GM18502 (cell line): ENCODE measurements around the gene STMN1.
A peak's percentile ranks its signal among the peaks of the same experiment; 100 is the strongest.

Experiments
- ATAC-seq: cut with Tn5 transposase; IDR thresholded peaks from one replicate; pipeline ENCODE4 v1.9.1; 2021; ENCODE audit warnings: mild to moderate bottlenecking; ENCODE audit not compliant: unreplicated experiment, poor library complexity

Gene STMN1

DNA sequence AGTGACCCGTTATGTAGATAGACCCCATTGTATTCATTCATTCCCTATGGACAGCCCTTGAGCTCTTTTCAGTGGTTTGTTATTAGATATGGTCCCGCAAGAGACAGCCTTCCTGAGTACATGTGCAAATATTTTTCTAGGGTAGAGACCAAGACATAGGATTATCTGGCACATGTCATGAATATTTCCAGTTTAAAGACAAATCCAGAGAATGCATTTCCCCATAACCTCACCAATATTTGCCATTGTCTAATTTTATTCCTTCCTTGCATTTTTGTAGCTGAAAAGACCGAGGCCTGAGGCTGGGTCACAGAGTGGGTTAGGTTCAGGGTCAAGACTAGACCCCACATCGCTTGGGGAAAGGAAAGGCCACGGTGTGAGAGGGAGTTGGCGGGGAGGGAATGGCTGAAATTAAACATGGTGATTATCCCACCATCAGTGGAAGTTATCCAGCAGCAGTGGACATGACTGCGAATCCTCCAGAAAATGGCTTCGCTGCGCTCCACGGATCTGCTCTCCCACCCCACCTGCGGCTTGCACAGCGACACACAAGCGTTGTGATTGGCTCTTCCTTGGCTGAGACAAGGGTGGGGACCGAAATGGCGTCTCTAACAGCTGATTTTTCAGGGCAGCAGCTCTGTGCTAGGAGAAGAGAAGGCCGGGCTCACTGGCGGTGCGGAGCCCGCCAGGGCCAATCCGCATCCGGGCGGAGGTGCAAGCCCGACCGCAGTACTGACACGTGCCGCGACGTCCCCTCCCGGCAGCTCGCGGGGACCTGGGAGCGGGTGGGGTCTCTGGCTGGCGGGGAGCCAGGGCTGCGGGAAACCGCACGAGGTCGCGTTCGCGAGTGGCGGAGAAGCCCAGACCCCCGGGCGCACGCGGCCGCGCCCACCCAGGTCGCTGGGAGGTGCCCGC, 16.1 kb upstream of the STMN1 start:
- ATAC-seq: no peak

DNA sequence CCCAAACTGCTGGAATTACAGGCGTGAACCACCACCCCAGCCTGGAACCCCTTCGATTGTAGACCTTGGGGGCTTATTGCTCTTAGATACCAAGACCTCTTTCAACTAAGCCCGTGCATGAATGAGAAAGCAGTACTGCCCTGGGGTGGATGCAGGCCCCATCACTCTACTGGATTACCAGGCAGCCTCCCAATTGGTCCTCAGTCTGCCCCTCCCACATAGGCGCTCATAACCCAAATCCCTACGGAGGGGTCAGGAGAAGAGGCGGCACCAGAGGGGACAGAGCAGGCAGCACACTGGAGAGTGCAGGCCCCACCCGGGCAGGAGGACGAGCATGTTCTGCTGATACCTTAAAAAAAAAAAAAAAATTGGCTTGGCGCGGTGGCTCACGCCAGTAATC, 12.4 kb upstream of the STMN1 start:
- ATAC-seq: no peak

DNA sequence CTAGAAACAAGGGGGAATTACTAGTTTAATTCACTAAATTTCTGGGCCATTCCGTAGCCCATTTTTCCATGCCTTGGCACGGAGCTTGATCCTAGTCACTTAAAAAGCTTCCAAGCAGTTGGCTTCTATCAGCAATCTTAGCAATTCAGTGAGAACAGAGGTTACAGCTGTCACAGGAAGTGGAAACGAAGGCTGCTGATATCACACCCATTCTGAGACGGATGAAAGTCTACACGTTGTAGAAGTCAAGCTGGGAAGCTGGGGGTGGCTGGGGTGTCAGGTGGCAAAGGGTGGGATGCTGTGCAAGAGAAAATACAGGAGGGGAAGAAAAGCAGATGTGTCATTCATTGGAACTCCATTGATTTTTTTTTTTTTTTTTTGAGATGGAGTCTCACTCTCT, 11.8 kb upstream of the STMN1 start:
- no peak for ATAC-seq

DNA sequence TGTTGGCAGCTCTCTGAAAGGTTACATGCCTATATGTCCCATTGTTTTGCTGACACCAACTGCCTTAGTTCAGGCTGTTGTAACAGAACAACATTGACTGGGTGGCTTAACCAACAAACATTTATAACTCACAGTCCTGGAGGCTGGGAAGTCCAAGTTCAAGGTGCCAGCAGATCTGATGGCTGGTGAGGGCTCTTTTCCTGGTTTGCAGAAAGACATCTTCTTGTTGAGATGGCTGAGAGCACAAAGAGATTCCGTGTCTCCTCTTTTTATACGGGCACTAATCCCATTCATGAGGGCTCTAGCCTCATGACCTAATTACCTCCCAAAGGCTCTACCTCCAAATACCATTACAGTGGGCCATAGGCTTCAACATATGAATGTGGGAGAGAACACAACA, 10.2 kb upstream of the STMN1 start:
- no peak for ATAC-seq

DNA sequence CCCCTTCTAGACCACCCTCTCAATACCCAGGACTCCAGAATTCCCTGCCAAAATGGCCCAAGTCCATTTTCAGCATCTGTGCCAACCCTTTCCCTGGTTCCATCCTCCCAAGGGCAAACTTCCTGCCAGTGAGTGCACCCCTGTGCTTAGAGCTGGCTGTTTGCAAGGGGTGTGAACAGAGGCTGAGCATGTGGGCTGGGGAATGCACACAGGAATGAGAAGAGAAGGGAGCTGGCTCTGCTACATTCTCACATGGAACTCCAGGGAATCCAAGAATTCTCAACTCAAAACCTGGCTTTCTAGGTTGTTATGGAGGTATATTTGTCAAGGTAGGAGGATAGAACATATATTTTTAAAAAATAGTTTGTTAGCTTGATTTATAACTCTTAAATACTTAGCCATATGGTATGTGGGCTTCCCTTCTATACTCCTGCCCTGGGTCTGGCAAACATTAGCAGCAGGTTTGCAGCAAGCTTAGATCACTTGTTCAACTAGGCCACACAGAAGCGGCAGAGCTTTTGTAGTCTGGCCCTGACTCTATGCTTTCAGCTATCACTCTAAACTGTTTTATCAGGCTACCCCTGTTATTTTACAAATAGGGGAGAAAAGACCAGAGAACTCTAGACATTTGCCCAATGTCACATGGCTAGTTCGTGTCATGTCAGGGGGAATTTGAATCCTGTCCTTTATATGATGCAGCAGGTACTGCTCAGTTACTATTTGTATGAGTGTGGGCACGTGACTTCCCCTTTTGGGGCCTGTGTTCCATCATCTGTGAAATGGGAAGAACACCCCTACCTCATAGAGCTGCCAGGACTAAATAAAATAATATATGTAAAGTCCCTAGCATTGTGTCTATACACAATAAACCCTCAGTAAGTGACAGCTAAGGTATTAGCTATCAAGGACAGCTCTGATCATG, 8.1 kb upstream of the STMN1 start:
- no peak for ATAC-seq

DNA sequence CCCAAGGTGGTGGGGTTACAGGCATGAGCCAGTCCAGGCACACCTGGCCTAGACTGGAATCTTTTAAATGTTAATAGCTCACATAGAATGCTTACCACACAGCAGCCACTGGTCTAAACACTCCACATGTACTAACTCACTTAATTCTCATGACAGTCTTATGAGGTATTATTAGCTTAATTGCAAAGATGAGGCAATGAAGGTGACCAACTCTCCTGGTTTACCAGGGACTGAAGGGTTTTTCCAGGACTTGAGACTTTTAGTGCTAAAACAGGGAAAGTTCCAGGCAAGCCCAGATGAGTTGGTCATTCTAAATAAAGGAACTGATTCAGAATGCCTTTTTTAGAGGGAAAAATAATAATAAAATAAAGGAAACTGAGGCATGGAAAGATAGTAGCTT, 7.0 kb upstream of the STMN1 start:
- no peak for ATAC-seq

DNA sequence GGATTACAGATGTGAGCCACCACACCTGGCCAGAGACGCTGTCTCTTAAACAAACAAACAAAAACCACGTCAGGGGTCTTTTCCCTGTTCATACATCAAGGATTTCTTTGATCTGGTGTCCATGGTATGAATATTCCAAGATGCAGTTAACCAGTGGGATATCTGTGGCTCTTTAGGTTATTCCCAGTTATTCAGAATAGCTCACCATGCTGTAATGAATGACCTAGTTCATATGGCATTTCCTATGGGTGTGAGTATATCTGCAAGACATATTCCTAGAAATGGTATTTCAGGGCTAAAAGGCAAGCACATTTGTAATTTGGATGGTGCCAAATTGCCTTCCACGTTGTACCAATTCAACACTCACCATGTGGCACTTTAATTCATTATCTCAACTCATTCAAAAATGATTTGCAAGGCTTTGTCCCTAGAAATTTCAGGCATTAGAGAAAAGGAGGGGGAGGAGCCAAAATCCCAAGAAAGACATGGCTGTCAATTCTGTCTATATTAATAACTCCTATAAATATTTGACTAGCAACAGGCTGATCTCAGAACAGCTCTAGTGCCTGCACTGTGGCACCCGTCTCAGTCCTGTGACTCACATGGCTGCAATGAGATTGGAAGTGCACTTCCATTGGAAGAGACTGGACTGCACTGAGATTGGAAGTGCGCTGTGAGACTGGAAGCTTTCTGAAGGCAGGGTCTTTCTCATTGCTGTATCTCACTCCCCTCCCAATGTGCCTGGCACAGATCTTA, 6.0 kb upstream of the STMN1 start:
- ATAC-seq: no peak

DNA sequence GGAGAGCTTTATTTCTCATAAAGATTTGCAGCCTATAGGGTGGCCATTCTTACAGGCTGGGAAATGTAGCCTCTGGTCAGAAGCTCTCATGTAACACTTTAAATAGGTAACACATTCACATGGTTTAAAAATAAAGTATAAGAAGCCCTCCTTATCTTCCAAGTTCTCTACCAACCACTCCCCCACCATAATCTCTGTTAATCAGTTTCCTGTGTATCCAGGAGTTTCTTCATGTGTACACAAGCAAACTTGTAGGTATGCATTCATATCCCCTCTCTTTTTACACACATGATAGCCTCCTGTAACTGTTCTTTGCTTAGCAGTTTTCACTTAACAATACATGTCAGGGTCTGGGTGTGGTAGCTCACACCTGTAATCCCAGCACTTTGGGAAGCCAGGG, 4.9 kb upstream of the STMN1 start:
- ATAC-seq: no peak

DNA sequence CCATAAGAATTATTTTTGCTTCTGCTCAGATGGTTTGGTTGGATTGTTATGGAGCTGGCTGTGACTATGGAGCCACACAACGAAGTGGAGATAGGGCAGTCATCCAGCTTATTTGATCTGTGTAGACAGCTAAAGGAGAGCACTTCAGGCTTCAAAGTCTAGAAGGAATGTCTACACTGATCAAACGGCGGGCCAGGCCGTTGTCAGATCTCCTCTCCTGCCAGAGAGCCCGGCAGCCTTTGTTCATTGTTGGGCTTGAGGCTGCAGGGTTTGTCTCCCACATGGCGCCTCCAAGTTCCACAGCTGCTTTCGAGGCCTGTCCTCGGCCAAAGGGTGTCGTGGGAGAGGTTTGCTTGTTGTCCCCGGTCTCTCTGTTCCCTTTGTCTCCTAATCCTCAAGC, 2.8 kb upstream of the STMN1 start:
- ATAC-seq: no peak

DNA sequence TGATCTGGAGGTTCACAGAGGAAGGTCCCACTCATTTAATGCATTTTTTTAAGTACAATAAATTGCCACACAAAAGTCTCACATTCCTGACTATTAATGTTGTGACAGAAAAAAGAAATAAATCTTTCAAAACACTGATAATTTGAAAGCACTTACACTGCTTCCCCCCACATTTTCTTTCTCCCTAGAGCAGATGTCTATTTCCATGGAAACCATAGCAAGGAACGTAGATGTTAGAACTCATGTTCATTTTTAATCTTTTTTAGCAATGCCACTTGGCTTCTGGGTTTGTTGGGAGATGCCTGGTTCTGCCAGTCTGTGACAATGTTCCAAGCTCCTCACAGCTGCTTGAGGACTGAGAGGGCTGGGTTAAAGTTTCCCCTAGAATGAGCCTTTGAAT, 1.9 kb upstream of the STMN1 start:
- ATAC-seq: no peak

DNA sequence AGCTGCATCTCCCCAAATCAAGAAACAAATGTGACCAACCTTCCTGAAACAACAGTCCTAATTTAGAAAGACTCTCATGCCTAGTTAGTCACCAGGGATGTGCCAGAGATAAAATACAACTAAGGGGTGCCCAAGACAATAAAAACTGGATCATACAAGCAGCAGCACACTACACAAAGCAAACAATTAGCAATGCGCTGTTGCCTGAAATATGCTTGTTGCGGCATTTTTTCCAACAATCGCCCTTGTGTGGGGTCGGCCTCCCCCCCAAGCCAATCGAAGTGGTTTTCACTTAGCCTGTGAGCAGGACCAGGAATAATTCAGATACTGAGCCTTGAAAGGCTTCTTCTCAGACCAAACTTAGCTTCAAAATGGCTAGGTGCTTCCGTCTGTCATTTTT, 1.4 kb upstream of the STMN1 start:
- no peak for ATAC-seq

DNA sequence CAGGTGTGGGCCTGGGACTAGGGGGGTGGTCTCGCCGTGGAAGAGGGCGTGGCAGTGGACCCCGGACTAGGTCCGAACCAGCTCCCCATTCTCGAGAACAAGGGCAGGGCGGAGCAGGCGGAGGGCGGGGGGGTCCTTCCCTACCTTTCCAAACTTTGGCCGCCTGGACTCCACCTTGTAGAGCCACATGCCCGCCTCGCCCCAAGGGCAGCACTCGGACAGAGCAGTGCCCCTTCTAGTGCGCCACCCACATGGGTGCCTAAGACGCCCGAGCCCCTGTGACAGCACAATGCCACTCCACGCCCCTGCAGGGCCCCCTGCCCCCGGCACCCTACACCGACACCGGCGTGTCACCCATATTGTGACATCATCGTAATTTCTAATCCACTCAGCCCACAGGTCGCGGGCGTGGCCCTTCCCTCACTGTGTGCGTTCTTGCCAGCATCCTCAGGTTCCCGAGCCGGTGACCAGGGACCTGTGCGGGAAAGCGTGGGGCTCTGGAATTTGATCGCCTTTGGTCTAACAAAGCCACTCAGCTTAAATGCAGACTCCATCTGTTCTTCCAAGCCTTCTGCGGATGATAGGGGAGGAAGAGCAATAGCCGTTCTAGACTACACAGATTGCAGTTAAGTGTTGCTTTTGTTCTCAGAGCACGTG, 553 bp upstream of the STMN1 start:
- peak; percentile 4 for ATAC-seq

DNA sequence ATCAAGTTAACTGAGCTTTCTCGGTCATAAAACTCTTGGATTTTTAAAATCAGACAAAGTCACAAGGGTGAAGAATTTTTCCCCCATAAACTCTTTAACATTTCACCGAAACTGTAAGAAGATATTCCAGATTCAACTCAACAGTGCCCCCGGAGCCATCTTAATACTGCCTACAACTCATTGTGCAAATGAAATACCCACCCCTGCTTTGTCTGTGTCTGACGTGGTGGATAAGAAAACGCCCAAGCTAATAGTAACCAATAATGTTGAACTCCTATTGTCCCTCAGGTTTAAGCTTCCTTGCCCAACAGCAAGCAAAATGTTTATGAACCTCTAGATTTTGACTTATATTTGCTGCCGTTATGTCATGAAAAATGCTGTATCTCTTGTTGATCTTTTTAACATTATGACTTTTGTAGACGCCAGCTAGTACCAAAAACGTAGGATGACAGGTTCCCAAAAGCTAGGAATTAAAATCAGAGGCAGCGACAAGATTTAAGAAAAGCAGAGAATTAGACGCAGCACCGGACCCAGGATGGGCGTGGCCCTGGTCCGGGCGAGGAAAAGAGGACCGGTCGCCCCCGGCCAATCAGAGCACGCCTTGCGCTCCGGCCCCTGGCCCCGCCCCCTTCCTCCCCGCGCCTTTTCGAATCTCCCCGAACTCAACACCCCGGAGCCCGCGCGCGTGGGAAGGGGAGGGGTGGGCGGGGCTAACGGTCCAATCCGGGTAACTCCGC, 1.1 kb downstream of the STMN1 start:
- ATAC-seq: peak; percentile 75

DNA sequence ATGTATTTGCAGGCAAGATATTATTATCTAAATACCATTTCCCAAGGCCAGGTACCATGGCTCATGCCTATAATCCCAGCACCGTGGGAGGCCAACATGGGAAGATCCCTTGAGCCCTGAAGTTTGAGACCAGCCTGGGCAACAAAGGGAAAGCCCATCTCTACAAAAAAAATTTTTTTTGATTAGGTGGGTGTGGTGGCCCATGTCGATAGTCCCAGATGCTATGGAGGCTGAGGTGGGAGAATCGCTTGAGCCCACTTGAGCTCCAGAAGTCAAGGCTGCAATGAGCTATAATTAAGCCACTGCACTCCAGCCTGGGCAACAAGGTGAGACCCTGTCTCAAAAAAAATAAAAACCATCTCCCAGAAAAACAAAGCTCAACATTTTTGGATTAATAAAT, 2.2 kb downstream of the STMN1 start:
- no peak for ATAC-seq

DNA sequence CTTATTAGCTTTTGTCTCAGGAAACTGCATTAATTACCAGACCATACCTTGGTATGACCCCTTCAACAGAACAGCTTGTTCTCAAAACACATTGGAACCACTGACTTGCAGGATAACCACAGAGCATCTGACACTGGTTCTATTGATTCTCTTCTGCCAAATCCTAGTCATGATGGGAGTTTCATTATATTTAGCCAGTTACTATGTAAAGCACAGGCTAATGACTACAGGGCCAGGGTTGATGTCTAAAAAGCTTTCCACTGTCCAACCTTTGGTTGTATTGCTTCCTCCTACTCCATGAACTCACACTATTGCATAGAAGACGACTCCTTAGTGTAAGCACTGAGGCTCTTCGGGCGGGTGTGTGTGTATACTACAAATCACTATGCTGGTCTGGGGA, 3.8 kb downstream of the STMN1 start:
- ATAC-seq: no peak

DNA sequence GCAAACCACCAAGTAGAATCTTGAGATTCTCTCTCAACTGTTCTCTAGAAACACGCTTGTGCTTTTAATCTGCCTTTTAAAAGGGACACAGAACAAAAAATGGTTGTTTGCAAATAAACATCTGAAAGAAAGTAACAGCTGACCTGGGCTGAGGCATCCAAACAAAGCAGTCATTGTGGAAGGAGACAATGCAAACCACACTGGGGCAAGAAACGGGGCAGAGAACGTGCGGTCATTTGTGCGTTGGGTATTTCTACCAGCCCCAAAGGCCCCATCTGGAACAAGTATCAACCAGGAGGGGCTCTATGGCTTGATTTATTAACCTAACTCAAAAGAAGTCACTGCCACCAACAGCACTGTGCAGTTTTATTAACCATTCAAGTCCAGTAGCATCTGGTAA, 6.0 kb downstream of the STMN1 start:
- ATAC-seq: no peak

DNA sequence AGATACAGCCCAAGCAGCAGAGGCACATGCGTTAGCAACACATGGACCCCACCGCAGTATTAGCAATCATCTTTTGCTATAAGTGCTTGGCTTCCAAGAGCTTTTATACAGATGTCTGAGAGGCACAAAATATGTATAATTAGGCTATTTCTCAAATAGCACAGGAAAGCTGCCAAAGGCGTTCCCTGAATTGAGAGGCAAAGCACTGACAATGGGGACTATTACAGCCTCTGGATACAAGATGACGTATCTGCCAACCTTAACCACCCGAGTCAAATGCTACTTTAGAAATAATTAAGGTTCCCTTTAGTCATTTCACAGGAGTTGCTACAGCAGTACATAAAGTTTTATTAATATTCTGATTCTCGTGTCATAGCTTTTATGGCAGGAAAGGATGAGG, 6.4 kb downstream of the STMN1 start:
- no peak for ATAC-seq

DNA sequence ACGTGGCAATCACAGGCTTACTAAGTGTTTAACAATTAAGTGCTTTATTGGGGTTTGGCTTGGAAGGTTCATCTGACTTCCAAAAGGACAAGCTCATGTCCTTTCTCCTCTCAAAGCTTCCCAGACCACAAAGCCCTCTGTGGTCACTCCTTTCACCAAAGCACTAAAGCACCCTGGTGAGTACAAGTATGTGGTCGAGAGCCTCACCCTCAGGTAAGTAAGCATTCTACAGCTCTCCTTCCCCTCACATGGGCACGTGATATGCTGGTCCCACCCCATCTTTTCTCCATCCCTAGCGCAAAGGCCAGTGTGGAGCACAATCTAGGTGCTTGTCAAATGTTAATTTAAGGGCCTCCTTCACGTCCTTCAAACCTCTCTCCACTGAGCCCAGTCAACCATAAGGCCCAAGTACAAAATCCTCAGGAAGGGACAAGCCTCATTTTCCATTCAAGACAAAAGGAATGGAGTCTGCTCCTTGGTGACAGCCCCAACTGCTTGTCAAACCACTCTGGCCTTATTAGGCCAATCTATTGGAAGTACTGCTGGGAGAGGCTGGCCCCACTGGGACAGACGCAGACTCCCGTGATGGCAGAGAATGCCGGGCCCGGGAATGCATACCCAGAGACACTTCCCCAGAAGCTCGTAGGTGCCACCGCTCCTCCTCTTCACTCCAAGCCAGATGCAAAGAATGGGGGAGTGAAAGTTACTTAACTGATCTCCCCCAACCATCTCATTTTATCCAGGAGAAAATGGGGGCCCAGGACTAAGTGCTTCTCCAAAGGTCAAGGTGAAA, 7.8 kb downstream of the STMN1 start:
- no peak for ATAC-seq

DNA sequence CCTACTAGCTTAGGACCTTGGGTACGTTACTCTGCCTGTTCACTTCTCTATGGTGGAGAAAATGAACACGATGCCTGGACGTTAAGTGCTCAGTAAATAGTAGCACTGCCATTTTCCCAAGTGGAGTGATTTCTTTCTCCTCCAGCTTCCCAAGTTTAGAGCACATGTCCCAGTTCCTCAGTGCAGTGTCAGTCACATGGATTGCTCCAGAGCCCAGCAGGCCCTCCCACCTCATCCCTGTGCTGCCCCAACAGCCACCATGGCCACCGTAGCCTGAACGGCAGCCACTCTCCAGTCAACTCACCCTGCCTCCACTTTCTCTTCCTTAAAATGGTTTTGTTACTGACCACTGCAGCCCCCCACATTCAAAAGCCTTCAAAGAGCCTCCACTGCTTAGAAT, 8.5 kb downstream of the STMN1 start:
- no peak for ATAC-seq
